ENCODE measurements around the gene UNC13C. TPM values are rescaled to one million over a fixed set of nuclear protein-coding genes. Genes with fewer than 3 reads are reported as not detected.

The UNC13C gene
- total RNA-seq, 1 donor from 2014 or later, result 0.22 TPM

- no peak overlapping the region for H3K4me3 ChIP-seq
- no peak for DNase-seq
- no peak for TF ChIP-seq CTCF (IDR thresholded peaks at IDR 0.05; ENCODE audit: borderline replicate concordance)
- H3K36me3 ChIP-seq, result no peaks in the 10 kb centered on the region
- intact Hi-C loops (cut with micrococcal nuclease), result no loop called here
- H3K9me3 ChIP-seq (replicated peaks), result no peaks in the 10 kb centered on the region
- H3K4me1 ChIP-seq, result no peaks in the 10 kb centered on the region
- H3K27ac ChIP-seq (replicated peaks), result no peak overlapping the region
- no peaks in the 10 kb centered on the region for H3K27me3 ChIP-seq (ENCODE audit: low read depth)
Measured at GRCh38 chr15:54504695-54505094, 526.5 kb downstream of the UNC13C start.

- TF ChIP-seq CTCF (IDR thresholded peaks at IDR 0.05; ENCODE audit: borderline replicate concordance), result no peak
- Histone ChIP-seq H3K27ac (replicated peaks) (no peak overlapping the region), H3K9me3 (replicated peaks) (no peaks in the 10 kb centered on the region), H3K4me3 (no peak overlapping the region), H3K4me1 (no peaks in the 10 kb centered on the region), H3K36me3 (no peaks in the 10 kb centered on the region), H3K27me3 (ENCODE audit: low read depth) (no peaks in the 10 kb centered on the region)
- intact Hi-C loops (cut with micrococcal nuclease), result no loop called here
- DNase-seq, result no peak
Measured at GRCh38 chr15:54506977-54507524, 528.8 kb downstream of the UNC13C start.

GRCh38 chr15:54514601-54515000 is 536.4 kb downstream of the UNC13C start:
- no peaks in the 10 kb centered on the region for H3K27me3 ChIP-seq (ENCODE audit: low read depth)
- H3K4me3 ChIP-seq, result no peak overlapping the region
- H3K27ac ChIP-seq (replicated peaks), result no peak overlapping the region
- H3K4me1 ChIP-seq, result no peaks in the 10 kb centered on the region
- H3K9me3 ChIP-seq (replicated peaks), result peaks cover 9% of the 10 kb centered on the region
- no peak for DNase-seq
- TF ChIP-seq CTCF (IDR thresholded peaks at IDR 0.05; ENCODE audit: borderline replicate concordance), result no peak
- H3K36me3 ChIP-seq, result no peaks in the 10 kb centered on the region
- intact Hi-C loops (cut with micrococcal nuclease), result no loop called here

- DNase-seq, result no peak
- no peaks in the 10 kb centered on the region for H3K36me3 ChIP-seq
- no peak overlapping the region for H3K27ac ChIP-seq (replicated peaks)
- intact Hi-C loops (cut with micrococcal nuclease), result no loop called here
- peaks cover 9% of the 10 kb centered on the region for H3K9me3 ChIP-seq (replicated peaks)
- H3K27me3 ChIP-seq (ENCODE audit: low read depth), result no peaks in the 10 kb centered on the region
- no peaks in the 10 kb centered on the region for H3K4me1 ChIP-seq
- H3K4me3 ChIP-seq, result no peak overlapping the region
- TF ChIP-seq CTCF (IDR thresholded peaks at IDR 0.05; ENCODE audit: borderline replicate concordance), result no peak
Measured at GRCh38 chr15:54515664-54516582, 537.7 kb downstream of the UNC13C start.

GRCh38 chr15:54517366-54517765 is 539.1 kb downstream of the UNC13C start:
- no peaks in the 10 kb centered on the region for H3K4me1 ChIP-seq
- DNase-seq, result no peak
- TF ChIP-seq CTCF (IDR thresholded peaks at IDR 0.05; ENCODE audit: borderline replicate concordance), result no peak
- H3K36me3 ChIP-seq, result no peaks in the 10 kb centered on the region
- H3K4me3 ChIP-seq, result no peak overlapping the region
- no peaks in the 10 kb centered on the region for H3K27me3 ChIP-seq (ENCODE audit: low read depth)
- H3K27ac ChIP-seq (replicated peaks), result no peak overlapping the region
- intact Hi-C loops (cut with micrococcal nuclease), result no loop called here
- H3K9me3 ChIP-seq (replicated peaks), result peaks cover 9% of the 10 kb centered on the region
